ENCODE data around the gene SYNPO2.

The SYNPO2 gene

GRCh38 chr4:119103263-119103662, 214.6 kb downstream of the SYNPO2 start:
- TF ChIP-seq CTCF (IDR thresholded peaks at IDR 0.05; ENCODE audit: low read depth, low read length) = no peak
- no peak overlapping the region for H3K4me3 ChIP-seq (ENCODE audit: low read depth, low read length)

GRCh38 chr4:119104644-119105273, 216.1 kb downstream of the SYNPO2 start:
- H3K4me3 ChIP-seq (ENCODE audit: low read depth, low read length) = no peak overlapping the region
- no peak for TF ChIP-seq CTCF (IDR thresholded peaks at IDR 0.05; ENCODE audit: low read depth, low read length)

- no peak overlapping the region for H3K4me3 ChIP-seq (ENCODE audit: low read depth, low read length)
- no peak for TF ChIP-seq CTCF (IDR thresholded peaks at IDR 0.05; ENCODE audit: low read depth, low read length)
These were observed 217.0 kb downstream of the SYNPO2 start for GRCh38 chr4:119105605-119106004.

GRCh38 chr4:119106036-119107000, 217.7 kb downstream of the SYNPO2 start:
- TF ChIP-seq CTCF (IDR thresholded peaks at IDR 0.05; ENCODE audit: low read depth, low read length) = no peak

GRCh38 chr4:119110121-119110520, 221.5 kb downstream of the SYNPO2 start:
- H3K4me3 ChIP-seq (ENCODE audit: low read depth, low read length) = no peak overlapping the region
- TF ChIP-seq CTCF (IDR thresholded peaks at IDR 0.05; ENCODE audit: low read depth, low read length) = no peak

More at GRCh38 chr4:119106036-119107000, 217.7 kb downstream of the SYNPO2 start:
- no peak overlapping the region for H3K4me3 ChIP-seq (ENCODE audit: low read depth, low read length)
